Testis (tissue), 3 donors: Measurements from ENCODE around the gene ARV1. TPM values are rescaled to one million over a fixed set of nuclear protein-coding genes. Genes with fewer than 3 reads are reported as not detected.
"Not testable (repeated sequence)": the region's sequence is repeated elsewhere in the genome, so short reads cannot be mapped to it uniquely, and the experiment has no call there.

Source experiments
- DNase-seq: peaks from one replicate; pipeline ENCODE4 v3.0.0-alpha.2; 2019
- H3K27ac ChIP-seq, 2 donors: fragments of 200-600 bp; sonication (generic); one replicate each; pipeline ENCODE4 v1.5.1; 2019
- H3K27me3 ChIP-seq: fragments of 200-600 bp; sonication (generic); one replicate; pipeline ENCODE4 v1.5.1; 2019
- H3K36me3 ChIP-seq: fragments of 200-600 bp; sonication (generic); one replicate; pipeline ENCODE4 v1.5.1; 2017; ENCODE audit warnings: low read depth; ENCODE audit errors: missing control alignments
- H3K4me1 ChIP-seq: fragments of 200-600 bp; sonication (generic); one replicate; pipeline ENCODE4 v1.5.1; 2019
- H3K4me3 ChIP-seq, 2 donors: fragments of 200-600 bp; sonication (generic); one replicate each; pipeline ENCODE4 v1.5.1; 2017 to 2019
- H3K9me3 ChIP-seq: fragments of 200-600 bp; sonication (generic); one replicate; pipeline ENCODE4 v1.5.1; 2017
- CTCF ChIP-seq, 3 experiments: fragments of 450-650 bp in 2 of 3; fragments of 200-600 bp in 1 of 3; sonication (generic) in 1 of 3; IDR thresholded peaks; one replicate each; pipeline ENCODE4 v1.5.1; 2016 to 2019; ENCODE audit warnings: antibody characterized with exemption in 3 of 3, mild to moderate bottlenecking in 2 of 3, moderate library complexity in 1 of 3
- POLR2A ChIP-seq: fragments of 450-650 bp; IDR thresholded peaks from one replicate; pipeline ENCODE4 v1.6.1; 2017; ENCODE audit warnings: antibody characterized with exemption, mild to moderate bottlenecking, moderate library complexity
- WGBS, 2 donors: methylation state at CpG; one replicate each; pipeline ENCODE4 v1.1.5; 2018; 5-methylcytosine and 5-hydroxymethylcytosine counted together
- intact Hi-C: fragments of 100-400 bp; cut with DNase I; formaldehyde crosslinking; loops from one replicate; pipeline ENCODE4 v1.15.1; 2023; ENCODE audit warnings: low total_unique reads
- polyA plus RNA-seq: library from polyadenylated mRNA; stranded (reverse); fragments of 350-450 nt; fragmentation: Illumina TruSeq; extraction: RNeasy Lipid Tissue Mini Kit (QIAGEN cat#74804); gene quantifications from one replicate; pipeline ENCODE4 v1.2.3, GENCODE V29; 2014; ENCODE audit warnings: low read depth, low replicate concordance; ENCODE audit not compliant: insufficient read depth
- total RNA-seq, 2 donors: library from RNA; depleted of rRNA; stranded (reverse); fragments of >200 nt; gene quantifications; one replicate each; pipeline ENCODE4 v1.2.3, GENCODE V29; 2016

Gene ARV1
- total and polyA plus RNA-seq, 3 donors from 2014 or later, result 35.4 to 71.7 (median 40.7) TPM

GRCh38 chr1:230977761-230978490, 968 bp upstream of the ARV1 start:
- peak; percentile 20 for DNase-seq
- no peaks in the 10 kb centered on the region for H3K9me3 ChIP-seq
- H3K36me3 ChIP-seq, result no peaks in the 10 kb centered on the region
- intact Hi-C loops, result no loop called here
- 3 to 8% methylated on average over 8 to 20 of the region's 52 CpGs for WGBS, 2 donors
- peaks cover 13% of the 10 kb centered on the region for H3K4me1 ChIP-seq
- TF ChIP-seq CTCF (IDR thresholded peaks at IDR 0.05) (no peak), POLR2A (no peak)
- H3K27me3 ChIP-seq, result no peaks in the 10 kb centered on the region
- H3K4me3 ChIP-seq, result peak overlapping the region; percentile 71 to 82
- H3K27ac ChIP-seq, result peak overlapping the region in 1 of 2 donors; percentile 56

GRCh38 chr1:230979389-230979716, 459 bp downstream of the ARV1 start:
- no peak overlapping the region for H3K27ac ChIP-seq
- peak overlapping the region; percentile 71 to 82 for H3K4me3 ChIP-seq
- 4 to 5% methylated on average over 8 to 12 of the region's 12 CpGs for WGBS, 2 donors
- no peaks in the 10 kb centered on the region for H3K36me3 ChIP-seq
- TF ChIP-seq CTCF (IDR thresholded peaks at IDR 0.05), result no peak
- no peak for TF ChIP-seq POLR2A
- H3K4me1 ChIP-seq, result peaks cover 13% of the 10 kb centered on the region
- no peaks in the 10 kb centered on the region for H3K9me3 ChIP-seq
- intact Hi-C loops, result no loop called here
- no peaks in the 10 kb centered on the region for H3K27me3 ChIP-seq
- no peak for DNase-seq

GRCh38 chr1:230979952-230980351, 1.1 kb downstream of the ARV1 start:
- peak overlapping the region in 1 of 2 donors; percentile 71 for H3K4me3 ChIP-seq
- no peak for TF ChIP-seq POLR2A
- TF ChIP-seq CTCF (IDR thresholded peaks at IDR 0.05), result no peak
- no peaks in the 10 kb centered on the region for H3K9me3 ChIP-seq
- 60 to 70% methylated on average over 4 of the region's 4 CpGs for WGBS, 2 donors
- H3K4me1 ChIP-seq, result peaks cover 13% of the 10 kb centered on the region
- no peaks in the 10 kb centered on the region for H3K27me3 ChIP-seq
- no peak for DNase-seq
- no peaks in the 10 kb centered on the region for H3K36me3 ChIP-seq
- intact Hi-C loops, result no loop called here
- H3K27ac ChIP-seq, result no peak overlapping the region

GRCh38 chr1:230982696-230983095, 3.8 kb downstream of the ARV1 start:
- no peak for DNase-seq
- Histone ChIP-seq H3K4me1 (peaks cover 13% of the 10 kb centered on the region), H3K9me3 (no peaks in the 10 kb centered on the region), H3K36me3 (no peaks in the 10 kb centered on the region), H3K27me3 (no peaks in the 10 kb centered on the region), H3K4me3 (no peak overlapping the region), H3K27ac (no peak overlapping the region)
- intact Hi-C loops, result no loop called here
- TF ChIP-seq POLR2A (no peak), CTCF (IDR thresholded peaks at IDR 0.05) (no peak)
- WGBS, 2 donors, result 80% methylated on average over 4 of the region's 4 CpGs

- TF ChIP-seq POLR2A (no peak), CTCF (IDR thresholded peaks at IDR 0.05) (no peak)
- WGBS, 2 donors, result 54 to 67% methylated on average over 5 of the region's 5 CpGs
- H3K9me3 ChIP-seq, result no peaks in the 10 kb centered on the region
Observed at GRCh38 chr1:230983811-230984210, 4.9 kb downstream of the ARV1 start.

GRCh38 chr1:230984622-230985515, 6.0 kb downstream of the ARV1 start:
- H3K4me1 ChIP-seq, H3K27ac ChIP-seq, DNase-seq, H3K36me3 ChIP-seq, H3K9me3 ChIP-seq, H3K27me3 ChIP-seq, intact Hi-C loops, H3K4me3 ChIP-seq: not testable (repeated sequence)
- WGBS, 2 donors, result 51 to 55% methylated on average over 10 of the region's 10 CpGs

More at GRCh38 chr1:230983811-230984210, 4.9 kb downstream of the ARV1 start:
- H3K4me3 ChIP-seq, result no peak overlapping the region
- H3K36me3 ChIP-seq, result no peaks in the 10 kb centered on the region
- intact Hi-C loops, result no loop called here
- H3K27ac ChIP-seq, result no peak overlapping the region
- peaks cover 11% of the 10 kb centered on the region for H3K4me1 ChIP-seq
- DNase-seq, result no peak
- H3K27me3 ChIP-seq, result no peaks in the 10 kb centered on the region
